Hematopoietic multipotent progenitor cell treated with erythropoietin and hydrocortisone succinate and interleukin-3 and kit ligand, for 15 days (in vitro differentiated cells): ENCODE measurements around the gene WDTC1.

Source experiments
- DNase-seq: peaks from one replicate; pipeline ENCODE4 v3.0.0-alpha.2; 2015; ENCODE audit warnings: low spot score

The WDTC1 gene

DNA sequence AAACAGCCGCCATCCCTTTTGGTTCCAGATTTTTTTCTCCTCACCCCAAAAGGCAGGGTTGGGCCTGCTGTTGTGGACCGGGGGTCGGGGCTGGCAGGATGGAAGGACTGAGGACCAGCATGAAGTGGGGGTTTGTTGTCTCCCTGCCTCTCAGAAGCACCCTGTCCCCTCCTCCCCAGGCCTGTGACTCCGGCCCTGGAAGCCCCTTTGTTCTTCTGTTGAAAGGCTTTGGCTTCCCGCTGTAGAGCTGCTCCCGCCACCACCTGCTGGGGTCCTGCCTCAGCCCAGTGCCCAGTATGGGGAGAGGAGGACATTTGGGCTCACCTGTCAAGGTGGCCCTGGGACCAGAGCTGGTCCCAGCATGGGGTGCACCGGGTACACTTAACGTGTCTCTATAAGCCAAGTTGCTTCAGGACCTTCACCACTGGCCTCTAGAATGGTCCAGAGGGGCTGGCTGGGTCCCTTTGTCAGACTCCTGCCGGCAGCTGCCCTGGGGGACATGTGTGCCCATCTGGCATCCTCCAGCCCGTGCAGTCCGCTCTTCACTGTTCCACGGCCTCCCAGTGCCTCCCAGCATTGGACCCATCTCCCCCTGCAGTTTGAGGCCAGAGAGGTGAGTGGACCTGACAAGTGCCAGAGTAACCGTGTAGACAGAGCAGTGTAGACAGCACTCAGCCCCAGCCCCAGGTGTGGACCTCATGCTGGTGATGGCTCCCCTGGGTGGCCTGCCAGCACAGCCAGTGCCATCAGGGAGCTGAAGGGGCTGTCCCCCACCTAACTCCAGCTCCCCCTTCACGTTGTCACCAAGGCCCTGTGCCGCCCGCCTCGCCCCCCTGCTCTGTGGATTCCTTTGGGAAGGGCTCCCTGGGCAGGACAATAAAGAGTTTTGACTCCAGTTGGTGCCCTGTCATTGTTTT lies 101.3 kb downstream of the WDTC1 start:
- DNase-seq, result no peak

DNA sequence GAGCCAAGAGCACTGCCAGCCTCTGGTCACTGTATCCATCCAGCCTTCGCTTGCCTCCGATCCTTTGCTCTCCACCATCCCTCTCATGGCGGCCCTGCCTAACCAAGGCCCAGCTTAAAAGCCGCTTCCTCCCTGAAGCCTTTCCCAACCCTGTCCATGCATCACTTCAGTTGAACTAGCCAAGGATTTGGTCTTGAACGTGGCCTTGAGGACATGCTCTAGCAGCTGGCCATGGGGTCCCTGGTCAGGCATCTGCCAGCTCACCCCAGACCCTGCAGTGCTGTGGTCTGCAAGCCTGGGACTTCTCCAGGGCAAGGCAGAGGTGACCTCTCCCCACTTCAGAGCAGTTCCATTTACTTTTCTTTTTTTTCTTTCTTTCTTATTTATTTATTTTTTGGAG lies 102.3 kb downstream of the WDTC1 start:
- DNase-seq, result no peak

DNA sequence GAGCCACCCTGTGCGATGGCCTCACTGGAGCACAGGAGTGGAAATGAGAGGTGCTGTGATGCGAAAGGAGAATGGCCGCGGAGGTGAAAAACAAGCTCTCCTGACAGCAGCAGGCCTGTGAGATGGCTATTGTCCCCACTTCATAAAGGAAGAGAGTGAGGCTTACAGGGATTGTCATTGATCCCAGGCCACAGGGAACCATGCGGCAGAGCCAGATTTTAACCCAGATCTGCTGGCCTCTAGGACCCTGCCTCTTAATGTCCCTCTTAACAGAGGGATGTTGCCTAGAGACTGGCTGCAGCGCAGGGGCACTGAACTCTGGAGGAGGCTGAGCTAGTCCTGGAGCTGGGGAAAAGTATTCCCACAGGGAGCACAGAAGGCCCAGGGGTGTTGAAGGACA lies 104.3 kb downstream of the WDTC1 start:
- DNase-seq, result no peak

DNA sequence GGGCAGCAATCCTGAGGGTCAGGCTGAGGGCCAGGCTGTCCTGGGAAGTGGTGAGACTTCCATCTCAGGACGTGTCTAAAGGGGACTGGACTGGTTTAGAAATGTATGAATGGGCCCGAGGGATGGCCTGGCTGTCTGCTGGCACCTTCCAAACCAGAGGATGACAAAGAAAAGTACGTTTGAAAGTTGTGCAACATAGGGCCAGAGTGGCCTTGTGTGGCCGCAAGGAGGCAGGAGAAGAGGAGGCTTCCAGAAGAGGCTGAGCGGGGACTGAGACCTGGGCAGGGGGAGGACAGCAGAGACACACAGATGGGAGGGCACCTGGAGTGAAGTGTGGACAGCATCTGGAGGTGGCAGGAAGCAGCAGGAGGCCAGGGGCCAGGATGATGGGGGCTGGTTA lies 104.8 kb downstream of the WDTC1 start:
- DNase-seq, result no peak

- DNase-seq, result no peak
These were observed 107.3 kb downstream of the WDTC1 start, which contains the start of gene SYTL1 for GRCh38 chr1:27341525-27342252. SYTL1 (plus strand) TSS chr1:27342022; CDS start chr1:27345335, 3,313 bp downstream.

DNA sequence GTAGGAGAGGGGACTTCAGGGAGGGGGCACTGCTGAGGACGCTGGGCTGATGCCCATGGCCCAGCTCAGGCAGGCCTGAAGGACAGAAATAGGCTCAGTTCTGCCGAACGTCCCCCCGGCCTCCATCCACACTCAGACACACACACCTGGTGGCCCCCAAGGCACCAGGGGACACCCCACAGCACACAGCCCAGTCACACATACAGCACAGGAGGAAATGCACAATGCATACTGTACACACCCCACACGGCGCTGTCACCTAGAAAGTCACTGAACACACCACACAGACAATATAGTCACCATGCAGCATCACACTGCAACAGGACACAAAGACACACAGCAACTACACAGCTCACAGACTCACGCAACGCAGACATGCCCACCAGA lies 108.0 kb downstream of the WDTC1 start:
- DNase-seq, result no peak

DNA sequence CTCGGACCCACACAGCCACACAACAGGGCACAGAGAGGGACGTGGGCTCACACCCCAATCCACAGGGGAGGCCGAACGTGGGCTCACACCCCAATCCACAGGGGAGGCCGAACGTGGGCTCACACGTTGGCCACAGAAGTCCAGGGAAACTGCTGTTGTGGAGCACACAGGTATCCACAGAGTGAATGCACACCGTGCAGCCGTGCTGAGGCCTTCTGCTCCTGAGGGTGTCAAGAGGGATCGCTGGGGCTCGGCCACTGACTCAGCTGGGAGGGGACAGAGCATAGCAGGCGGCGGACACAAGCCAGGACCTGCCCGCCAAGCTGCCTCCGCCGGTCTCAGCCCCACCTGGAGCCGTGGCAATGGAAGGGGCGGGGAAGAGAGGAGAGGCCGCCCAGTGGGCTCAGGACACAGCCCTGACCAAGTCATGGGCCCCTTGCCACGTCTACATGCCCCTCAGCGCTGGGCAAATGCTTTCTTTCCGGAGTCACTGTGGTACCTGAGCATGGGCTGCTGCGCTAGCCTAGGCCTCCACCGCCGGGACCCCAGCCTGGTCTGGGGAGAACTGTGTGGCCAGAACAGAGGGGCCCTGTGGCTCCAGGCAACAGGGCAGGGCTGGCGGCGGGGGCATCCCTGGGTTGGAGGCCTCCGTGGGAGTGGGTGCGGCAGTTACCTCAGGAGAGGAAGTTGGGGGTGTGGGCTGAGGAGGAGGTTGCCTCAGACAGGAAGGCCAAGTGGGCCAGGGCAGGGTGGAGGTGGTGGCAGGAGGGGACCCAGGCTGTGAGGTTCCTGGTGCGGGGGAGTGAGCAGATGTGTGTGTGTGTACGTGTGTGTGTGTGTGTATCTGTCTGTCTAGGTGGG lies 108.6 kb downstream of the WDTC1 start:
- DNase-seq, result no peak

- no peak for DNase-seq
These were observed 109.2 kb downstream of the WDTC1 start for GRCh38 chr1:27343639-27344025.

DNA sequence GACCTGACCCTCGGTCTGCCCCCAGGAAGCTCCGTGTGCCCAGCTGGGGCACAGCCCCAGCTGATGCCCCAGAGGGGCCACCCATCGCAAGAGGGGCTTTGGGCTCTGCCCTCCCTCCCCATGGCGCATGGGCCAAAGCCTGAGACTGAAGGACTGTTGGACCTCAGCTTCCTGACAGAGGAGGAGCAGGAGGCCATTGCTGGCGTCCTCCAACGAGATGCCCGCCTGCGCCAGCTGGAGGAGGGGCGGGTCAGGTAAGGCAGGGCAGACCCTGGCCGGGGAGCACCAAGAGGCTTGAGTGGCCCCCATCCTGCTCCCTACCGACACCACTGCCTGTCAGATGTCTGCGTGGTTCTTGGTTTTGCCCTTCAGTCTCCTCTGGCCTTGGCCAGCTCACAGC lies 110.8 kb downstream of the WDTC1 start:
- no peak for DNase-seq

DNA sequence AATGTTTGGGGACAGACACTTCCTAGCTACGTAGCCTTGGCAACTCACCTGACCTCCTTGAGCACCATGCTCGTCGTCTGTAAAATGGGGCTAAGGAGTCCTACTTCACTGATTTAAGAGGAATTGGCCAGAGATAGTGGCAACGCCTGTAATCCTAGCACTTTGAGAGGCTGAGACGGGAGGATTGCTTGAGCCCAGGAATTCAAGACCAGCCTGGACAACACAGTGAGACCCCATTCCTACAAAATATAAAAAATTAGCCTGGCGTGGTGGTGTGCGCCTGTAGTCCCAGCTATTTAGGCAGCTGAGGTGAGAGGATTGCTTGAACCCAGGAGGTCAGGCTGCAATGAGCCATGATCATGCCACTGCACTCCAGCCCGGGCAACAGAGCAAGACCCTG lies 111.9 kb downstream of the WDTC1 start:
- DNase-seq, result no peak

DNA sequence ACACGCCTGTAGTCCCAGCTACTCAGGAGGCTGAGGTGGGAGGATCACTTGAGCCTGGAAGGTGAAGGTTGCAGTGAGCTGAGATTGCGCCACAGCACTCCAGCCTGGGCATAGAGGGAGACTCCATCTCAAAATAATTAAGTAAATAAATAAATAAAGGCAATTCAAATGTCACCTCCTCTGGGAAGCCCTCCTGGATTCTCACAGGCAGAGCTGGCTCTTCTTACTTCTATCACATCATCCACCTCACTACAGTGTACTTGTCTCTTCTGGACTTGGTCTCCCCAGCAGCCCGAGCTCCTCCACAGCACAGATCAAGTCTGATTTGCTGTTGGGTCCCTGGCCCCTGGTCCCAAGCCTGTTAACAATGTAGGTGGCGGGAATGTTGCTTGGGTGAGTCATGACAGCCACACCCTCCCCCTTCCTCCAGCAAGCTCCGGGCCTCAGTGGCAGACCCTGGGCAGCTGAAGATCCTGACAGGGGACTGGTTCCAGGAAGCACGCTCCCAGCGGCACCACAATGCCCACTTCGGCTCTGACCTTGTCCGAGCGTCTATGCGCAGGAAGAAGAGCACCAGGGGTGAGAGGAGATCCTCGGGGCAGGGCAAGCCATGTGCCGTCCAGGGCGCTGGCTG lies 112.7 kb downstream of the WDTC1 start:
- no peak for DNase-seq

- DNase-seq, result no peak
These were observed 114.7 kb downstream of the WDTC1 start for GRCh38 chr1:27348861-27349783.

GRCh38 chr1:27349784-27350662 lies 115.6 kb downstream of the WDTC1 start:
- no peak for DNase-seq

DNA sequence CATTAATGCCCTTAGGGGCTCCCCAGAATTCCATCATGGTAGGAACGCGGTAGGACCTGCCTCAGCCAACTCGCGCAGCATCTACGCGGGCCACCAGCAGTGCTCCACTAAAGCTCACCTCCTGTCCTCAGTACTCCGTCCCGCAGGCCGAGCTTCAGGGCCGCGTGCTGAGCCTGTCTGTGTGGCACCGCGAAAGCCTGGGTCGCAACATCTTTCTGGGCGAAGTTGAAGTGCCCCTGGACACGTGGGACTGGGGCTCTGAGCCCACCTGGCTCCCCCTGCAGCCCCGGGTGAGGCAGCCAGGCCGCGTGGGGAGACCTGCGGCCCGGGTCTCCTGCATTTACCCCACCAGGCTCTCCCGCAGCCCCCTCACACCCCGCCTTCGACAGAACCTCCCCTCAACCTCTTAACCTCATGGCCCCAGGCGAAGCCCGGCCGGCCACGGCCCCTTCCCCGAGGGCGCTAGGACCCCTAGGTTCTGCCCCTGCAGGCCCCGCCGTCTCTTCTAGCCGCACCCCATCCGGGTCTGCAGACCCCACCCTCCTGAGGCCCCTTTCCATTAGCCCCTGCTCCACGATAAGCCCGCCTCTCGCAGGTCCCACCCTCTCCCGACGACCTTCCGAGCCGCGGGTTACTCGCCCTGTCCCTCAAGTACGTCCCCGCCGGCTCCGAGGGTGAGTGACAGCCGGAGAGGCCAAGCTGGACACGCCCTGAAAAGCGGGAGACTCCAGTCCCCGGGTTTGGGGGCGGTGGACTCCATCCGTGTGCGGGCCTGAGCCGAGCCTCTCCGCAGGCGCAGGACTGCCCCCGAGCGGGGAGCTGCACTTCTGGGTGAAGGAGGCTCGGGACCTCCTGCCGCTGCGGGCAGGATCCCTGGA lies 116.5 kb downstream of the WDTC1 start:
- DNase-seq, result no peak

DNA sequence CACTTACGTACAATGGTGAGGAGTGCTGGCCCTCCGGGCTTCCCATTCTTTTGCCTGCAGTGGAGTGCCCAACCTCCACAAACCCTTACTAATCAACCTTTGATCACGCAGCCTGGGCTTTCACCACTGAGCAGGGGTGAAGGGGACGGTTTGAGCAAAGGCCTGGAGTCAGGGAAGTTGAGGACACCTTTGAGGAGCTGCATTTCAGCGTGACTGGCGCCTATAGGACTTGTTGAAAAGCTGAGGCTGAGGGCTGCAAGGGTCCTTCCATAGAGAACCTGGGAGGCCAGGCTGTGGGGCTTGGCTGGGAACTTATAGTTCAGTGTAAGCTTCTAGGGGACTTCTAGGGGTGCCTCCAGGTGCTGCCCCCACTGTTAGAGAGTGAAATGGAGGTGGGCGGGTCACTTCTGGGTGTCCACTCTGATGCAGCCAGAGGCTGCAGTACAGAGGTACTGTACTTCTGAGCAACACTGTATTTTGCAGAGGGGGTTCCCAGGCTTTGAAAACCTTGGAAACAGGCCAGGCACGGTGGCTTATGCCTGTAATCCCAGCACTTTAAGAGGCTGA lies 117.2 kb downstream of the WDTC1 start:
- no peak for DNase-seq

GRCh38 chr1:27353166-27353565 lies 118.7 kb downstream of the WDTC1 start:
- DNase-seq, result no peak

DNA sequence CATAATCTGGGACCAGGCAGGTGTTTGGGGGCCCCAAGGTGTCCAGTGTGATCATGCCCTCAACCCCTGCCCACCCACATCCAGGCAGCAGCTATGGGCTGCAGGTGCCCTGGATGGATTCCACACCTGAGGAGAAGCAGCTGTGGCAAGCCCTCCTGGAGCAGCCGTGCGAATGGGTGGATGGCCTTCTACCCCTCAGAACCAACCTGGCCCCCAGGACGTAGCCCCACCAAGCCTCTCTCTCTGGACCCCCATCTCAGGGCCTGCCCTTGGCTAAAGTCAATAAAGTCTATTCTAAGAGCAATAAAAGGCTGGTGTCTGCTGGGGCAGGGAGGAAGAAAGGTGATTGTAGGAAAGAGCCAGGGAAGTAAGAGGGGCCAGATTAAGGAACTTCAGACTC lies 119.2 kb downstream of the WDTC1 start:
- DNase-seq, result no peak

- DNase-seq, result no peak
These were observed 121.3 kb downstream of the WDTC1 start for GRCh38 chr1:27355683-27356082.

DNA sequence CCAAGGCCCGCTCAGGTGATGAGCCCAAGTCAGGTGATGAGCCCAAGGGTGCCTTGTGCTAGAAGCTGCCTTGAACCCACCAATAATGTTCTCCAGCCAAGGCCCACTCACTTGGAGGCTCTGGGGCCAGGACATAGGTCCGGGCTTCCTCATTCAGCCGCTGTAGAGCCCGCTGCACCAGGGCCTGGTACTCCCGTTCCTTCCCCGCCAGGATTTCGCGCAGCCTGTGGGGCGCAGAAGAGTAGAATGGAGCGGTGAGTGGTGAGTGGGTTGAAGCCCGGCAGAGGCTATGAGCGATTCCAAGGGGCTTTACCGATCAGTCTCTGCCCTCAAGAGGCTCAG lies 121.8 kb downstream of the WDTC1 start:
- no peak for DNase-seq
